ENCODE data around the gene HGF.

Gene HGF

DNA sequence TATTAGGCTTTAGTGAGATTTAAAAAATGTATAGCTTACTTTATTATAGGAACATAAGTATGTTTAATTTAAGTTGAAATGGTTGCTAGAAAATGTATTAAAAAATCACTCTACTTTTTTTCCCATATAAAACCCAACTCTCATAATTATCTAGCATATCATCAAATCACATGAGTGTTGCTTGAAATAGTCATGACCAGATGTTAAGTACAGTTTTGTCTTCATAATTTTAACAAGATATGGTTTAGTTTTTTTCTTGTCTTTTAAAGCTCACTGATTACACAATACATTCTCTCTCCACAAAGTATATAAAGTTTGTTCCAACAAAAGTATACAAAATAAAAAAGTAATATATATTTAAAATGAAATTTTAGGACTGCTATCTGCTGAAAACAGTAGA, 82.8 kb downstream of the HGF start:
- in situ Hi-C loops (cut with MboI; ENCODE audit: low sequenced_read_pairs), result no loop called here

DNA sequence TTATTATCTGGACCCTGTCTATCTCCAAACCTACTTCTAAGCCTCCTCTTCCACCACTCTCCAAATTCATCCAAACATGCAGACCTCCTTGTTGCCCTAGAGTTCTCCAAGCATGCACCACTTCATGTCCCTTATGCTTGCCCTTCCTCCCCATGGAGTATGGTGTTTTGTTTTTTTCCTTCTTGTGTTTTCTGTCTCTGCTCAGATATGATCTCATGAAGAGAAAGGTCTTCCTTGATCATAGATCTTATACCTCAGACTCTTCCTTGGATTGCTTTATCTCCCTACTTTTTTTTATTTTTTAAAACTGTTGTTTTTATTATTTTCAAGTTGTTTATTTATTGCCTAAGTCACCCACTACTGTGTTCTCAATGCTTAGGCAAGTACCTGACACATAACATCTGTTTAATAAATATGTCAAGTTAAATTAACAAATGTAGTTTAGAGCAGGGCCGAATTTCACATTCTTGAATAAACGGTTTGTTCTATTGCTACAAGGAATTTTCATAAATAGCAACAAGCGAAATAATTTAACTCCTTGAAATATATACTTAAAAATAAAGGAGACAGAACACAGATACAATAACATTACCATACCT, 84.5 kb downstream of the HGF start:
- in situ Hi-C loops (cut with MboI; ENCODE audit: low sequenced_read_pairs), result no loop called here

DNA sequence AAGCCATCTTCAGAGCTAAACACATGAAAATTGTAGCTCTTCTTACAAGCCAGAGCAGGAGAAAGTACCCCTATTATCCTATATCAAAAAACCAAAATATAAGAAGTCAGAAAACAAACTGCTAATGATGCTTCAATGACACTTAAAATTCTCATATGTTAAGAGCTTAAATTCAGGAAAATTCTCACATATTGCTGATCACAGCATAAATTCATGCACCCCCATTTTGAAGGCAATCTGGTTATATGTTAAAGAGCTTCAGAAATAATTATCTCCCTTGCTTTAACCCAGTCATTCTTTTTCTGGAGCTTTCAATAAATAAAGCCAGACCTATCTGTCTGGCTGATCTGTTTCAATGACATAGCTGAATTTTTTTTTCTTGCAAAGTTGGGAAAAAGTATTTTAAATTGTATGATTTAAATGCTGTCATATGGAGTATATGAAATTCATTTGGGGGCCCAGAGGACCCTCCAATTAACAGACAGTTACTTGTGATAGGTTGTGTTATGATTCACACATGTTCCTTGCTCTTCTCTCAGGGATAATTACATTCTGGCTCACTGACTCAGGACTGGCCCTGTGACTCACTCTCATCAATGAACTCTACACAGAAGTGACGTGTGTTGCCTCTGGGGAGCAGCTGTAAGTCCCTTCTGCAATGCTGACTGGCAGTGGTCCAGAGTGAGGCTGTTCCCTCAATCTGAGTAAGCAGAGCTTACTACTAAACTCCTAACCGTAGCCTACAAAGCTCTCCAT, 85.2 kb downstream of the HGF start:
- in situ Hi-C loops (cut with MboI; ENCODE audit: low sequenced_read_pairs), result no loop called here

DNA sequence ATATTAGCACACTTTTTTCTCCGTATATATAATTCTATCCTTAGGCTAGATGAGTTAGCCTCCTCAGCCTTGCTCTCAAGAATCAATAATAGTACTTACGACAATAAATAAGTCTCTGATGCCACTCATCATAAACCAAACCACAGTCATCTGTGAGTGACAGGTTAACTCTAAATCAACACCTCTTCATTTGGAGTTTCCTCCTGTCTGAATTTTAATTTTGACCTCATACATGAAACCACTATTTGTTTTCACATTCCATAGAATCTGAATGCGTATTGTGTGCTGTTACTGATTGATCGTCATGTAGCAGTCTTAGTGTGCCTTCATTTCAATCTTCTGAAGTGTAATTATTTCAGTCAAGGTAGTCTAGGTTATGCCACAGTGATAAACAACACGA, 85.8 kb downstream of the HGF start:
- in situ Hi-C loops (cut with MboI; ENCODE audit: low sequenced_read_pairs), result no loop called here

DNA sequence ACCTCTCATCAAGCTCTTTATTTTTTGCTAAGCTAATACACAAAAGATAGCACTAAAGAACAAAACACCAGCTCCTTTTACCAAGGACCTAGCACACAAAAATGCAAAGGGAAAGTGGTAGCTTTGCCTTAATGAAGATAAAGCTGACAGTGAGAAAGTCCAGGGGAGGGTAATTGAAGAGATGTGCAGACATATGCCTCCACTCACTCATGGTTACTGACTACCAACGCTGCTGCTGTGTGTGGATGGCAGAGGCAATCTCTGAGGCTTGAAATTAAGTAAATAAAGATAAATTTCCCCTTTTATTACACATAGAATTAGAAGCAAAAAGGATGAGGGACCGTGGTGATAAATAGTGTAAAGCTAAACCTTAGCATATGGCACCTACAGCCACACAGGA, 87.0 kb downstream of the HGF start:
- in situ Hi-C loops (cut with MboI; ENCODE audit: low sequenced_read_pairs), result no loop called here

DNA sequence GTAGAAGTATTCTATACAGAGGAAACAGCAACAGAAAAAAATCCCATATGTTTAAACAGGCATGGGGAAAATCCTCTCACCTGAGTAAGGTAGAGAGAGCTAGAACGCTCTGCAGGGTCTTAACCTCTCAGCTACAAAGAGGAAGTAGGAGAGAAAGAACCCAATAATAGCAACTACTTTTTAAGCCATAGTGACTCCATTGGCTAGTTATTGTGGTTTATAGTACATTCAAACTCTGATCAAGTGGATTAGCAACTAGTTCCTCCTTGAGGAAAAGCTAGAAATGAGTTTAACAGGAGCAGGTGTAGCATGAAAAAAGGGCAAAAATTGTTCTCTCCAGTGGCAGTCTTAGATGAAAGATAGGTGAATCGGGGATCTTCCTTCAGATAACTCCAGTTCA, 89.7 kb downstream of the HGF start:
- in situ Hi-C loops (cut with MboI; ENCODE audit: low sequenced_read_pairs), result no loop called here

DNA sequence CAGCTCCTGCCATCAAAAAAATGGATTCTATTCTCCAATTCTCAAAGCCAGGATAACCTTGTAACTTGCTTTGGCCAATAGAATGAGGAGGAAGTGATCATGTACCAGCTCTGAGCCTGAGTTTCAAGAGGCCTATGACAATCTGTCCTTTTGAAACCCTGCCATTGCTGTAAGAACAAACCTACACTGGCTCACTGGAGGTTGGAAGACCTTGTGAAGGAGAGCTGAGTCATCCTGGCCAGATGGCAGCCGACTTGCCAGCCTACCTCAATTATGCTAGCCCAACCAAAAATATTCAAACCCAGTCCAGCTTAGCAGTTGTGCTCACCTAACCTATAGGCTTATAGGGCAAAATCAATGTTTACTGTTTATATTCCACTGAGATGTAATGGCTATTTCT, 93.0 kb downstream of the HGF start:
- in situ Hi-C loops (cut with MboI; ENCODE audit: low sequenced_read_pairs), result no loop called here

DNA sequence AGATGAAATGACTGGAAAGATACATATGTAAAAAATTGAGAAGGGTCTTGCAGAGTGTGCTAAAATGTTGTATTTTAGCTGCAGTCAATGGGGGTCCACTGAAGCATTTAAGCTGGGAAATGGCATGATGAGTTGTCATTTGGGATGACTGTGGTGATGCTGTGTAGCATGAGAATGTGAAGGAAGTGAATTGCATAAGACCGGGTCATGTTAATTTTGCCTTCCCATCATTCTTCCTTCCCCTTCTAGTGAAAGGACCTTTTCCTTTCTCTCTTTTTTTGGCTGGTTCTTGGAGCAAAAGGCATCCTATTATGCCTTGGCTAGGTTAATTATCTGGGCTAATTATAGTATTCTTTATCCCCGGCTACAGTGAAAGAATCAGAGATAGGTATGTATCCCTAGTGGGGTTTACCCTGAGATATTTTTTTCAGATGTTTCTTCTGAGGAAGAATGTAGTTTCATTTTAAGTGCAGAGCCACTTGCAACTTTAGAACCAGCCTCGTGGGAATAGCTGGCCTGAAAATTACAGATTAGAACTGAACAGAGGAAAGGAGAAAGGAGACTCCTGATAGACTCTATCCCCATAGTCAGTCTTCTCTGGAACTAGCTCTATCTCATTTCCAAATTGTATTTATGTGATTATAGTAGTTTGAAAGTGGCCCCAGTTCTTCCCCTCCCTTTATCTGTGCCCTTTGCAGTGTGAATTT, 93.6 kb downstream of the HGF start:
- in situ Hi-C loops (cut with MboI; ENCODE audit: low sequenced_read_pairs), result no loop called here

DNA sequence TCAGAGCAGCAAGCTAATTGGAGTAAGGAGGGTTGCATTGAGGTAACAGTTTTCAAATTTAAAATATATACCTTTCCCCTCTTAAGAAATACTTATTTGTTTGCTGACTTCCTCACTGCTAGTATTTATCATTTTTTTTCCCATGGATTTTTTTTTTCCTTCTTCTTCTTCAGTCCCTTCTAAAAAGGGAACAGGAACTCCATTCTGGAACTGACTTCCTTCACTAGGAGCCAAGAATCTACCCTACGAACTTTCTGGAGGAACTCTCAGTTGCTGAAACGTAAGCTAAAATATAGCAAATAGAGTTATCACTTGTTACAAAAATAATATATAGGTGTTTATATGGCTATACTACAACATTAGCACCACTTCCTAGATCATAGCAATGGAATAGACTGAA, 95.4 kb downstream of the HGF start:
- in situ Hi-C loops (cut with MboI; ENCODE audit: low sequenced_read_pairs), result no loop called here

DNA sequence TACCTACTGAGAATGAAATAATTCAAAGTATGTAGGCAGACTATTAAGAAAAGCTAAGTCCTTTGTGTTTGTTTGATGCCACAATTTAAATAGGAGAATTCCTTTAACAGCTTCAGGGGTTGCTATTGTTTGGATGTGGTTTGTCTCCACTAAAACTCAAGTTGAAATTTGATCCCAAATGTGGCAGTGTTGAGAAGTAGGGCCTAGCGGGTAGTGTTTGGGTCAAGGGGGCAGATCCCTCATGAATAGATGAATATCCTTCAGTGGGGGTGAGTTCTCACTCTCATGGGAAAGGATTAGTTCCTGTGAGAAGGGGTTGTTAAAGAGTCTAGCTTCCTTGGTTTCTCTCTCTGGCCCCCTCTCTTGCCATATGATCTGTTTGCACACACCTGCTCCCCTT, 97.0 kb downstream of the HGF start:
- in situ Hi-C loops (cut with MboI; ENCODE audit: low sequenced_read_pairs), result no loop called here

DNA sequence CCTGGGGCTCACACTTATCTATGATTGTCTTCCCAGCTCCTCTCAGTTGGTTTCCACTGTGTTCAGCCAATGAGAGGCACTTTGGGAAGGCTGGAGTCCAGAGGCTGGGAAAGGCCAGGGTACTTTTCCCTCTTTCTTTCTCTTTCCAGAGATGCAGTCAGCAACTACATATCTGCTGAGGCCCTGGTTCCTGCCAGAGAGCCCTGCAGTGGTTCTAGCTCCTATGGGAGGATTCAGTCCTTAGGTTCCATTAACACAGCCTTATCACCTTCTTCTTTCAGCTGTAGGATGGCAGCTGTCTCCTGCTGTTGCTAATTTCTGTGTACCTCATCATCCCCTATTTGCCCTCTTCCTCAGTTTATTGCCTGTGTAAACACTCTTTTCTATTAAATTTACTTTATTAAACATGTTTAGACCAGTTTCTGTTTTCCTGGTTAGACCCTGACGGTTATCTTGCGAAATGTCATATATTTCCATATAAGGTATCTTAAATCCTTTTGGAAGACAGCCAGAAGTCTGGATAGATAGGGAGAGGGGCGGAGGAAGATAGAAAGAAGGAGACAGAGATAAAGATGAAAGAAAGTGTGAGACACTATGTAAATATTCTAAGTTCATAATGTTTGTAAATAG, 100.3 kb downstream of the HGF start:
- in situ Hi-C loops (cut with MboI; ENCODE audit: low sequenced_read_pairs), result no loop called here

DNA sequence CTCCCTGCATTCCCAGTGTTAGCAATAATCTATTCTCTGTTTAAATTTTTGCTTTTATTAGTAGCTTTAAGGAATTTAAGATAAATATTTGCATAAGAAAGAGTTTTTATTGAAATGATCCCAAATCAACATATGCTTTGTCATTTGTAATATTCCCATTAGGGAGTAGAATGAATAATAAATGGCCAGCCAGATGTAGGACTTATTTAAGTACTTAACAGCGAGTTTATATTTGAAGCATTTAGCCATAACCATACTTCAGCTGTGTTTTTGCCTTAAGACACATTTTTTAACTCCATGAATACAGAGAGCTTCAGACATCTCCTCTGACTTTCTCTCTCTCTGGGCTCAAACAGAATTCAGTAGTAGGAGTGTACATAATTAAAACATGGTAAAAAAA, 103.6 kb downstream of the HGF start:
- in situ Hi-C loops (cut with MboI; ENCODE audit: low sequenced_read_pairs), result no loop called here

DNA sequence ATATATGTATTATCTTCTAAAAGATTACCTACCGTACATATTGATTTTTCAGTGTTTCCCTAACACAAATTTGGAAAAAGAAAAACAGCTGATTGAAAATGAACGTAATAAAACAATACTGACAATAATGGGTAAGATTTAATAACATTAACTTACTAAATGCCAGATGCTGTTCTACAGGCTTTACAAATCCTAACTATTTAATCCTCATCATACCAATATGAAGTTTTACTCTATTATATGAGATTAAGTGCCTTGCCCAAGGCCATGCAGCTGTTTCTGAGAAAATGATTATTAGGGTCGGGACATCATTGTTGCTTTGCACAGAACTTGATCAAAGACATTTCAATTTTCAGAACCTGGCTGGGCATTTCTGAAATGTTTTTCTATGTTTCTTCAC, 104.6 kb downstream of the HGF start:
- in situ Hi-C loops (cut with MboI; ENCODE audit: low sequenced_read_pairs), result no loop called here

DNA sequence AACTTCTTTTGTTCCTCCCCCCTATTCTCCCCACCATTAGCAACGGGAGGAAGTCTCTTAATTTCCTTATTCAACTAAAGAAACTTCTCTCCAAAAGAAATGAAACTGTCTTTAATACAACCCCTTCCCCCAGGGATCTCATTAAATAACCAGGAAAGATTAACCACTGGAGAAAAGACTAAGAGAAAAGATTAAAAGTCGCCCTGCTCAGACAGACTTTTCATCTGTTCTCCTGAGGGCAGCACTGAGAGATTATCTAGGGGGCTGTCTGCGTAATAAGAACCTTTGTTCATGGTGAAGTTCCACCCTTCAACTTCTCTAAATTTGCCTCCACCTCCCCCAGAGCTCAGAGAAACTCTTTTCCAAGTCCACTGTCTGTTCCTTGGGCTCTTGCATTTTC, 105.5 kb downstream of the HGF start:
- in situ Hi-C loops (cut with MboI; ENCODE audit: low sequenced_read_pairs), result no loop called here

DNA sequence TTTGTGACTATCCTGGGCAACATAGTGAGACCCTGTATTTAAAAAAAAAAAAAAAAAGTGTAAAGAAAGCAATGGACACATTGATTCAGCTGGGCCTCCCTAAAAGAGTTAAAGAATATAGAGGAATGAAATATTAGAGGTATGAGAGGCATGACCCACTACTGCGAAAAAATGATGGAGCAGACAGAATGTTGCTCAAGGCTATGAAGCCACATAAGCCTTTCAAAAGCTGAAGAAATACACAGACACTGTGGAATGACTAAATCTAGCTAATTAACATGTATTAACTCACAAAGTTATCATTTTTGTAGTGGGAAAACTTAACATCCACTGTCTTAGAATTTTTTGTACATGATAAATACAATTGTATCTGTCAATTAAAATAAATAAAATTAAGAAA, 107.3 kb downstream of the HGF start:
- in situ Hi-C loops (cut with MboI; ENCODE audit: low sequenced_read_pairs), result no loop called here

DNA sequence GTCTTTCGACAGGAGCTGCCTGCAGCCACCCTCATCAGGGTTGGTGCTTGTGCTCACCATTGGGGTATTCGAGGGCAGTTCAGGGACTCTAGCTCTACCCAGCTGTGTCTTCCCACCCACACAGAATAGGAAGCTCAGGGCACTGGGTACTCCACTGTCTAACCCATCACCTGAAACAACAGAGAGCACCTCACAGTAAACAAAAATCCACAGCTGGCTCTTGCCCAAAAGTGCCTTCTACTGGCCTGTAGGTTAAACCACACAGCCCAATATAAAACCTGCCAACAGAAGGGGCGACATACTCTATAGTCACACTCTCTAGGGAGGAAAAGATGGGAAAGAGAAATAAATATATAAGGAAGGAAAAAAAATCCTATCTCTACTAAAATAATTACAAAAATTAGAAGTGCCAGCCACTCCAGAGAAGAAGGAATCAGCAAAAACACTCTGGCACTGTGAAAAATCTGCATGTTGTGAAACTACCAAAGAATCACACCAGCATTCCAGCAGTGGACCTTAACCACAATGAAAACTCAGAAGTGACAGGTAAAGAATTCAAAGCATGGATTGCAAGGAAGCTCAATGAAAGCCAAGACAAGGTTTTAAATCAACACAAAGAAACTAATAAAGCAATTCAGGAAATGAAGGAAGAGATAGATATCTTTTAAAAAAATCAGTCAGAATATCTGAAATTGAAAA, 110.0 kb downstream of the HGF start:
- in situ Hi-C loops (cut with MboI; ENCODE audit: low sequenced_read_pairs), result no loop called here

DNA sequence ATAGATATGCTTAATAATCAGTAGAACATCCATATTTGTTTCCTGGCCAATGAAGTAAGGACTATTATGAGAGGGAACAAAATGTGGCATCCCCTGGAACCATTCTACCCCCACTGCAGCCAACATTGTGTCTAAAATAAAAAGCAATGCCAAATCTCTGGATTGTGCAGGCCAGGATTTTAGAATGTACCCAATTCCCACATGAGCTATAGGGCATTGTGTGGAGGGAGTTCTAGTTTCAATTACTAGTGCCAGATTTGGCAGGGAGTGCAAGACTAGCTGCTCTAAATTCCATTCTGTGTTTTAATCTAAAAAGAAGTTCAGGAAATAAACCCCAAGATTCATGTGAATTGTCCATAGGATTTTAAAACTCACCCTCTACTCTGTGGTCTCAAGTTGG, 112.3 kb downstream of the HGF start:
- in situ Hi-C loops (cut with MboI; ENCODE audit: low sequenced_read_pairs), result no loop called here

DNA sequence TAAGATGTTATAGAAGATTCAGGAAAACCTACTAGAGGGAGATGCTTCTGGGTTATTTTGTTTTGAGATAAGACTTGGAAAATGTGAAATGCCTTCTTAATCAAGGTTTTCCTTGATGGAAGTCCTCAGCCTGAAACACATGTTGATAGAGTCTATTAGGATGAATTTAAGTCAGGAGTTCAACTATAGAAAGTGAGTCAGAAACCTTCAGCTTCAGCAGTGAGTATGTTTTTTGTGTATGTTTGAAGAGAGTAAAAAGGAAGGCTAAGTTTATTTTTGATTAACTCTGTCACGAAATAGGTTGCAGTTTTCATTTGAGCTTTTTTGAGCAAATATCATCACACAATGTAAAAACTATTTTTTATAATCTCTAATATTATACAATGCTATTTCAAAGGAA, 114.6 kb downstream of the HGF start:
- in situ Hi-C loops (cut with MboI; ENCODE audit: low sequenced_read_pairs), result no loop called here

DNA sequence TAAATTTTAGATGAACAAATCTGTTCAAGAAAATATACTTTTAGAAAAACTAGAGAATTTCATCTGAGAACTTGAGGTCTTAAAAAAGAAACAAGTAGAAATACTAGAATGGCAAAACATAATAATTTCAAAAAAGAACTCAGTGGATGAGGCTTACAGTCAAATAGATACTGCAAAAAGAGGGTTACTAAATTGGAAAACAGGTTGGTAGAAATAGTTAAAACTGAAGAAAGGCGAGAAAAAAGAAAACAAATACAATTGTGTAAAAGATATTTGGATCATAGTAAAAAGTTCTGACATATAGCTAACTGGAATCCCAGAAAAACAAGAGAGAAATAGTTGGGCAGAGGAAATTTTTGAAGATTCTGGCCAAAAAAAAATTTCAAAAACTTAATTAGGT, 117.6 kb downstream of the HGF start:
- in situ Hi-C loops (cut with MboI; ENCODE audit: low sequenced_read_pairs), result no loop called here
